Mucosa of stomach (tissue), 1 donor: ENCODE results near the gene CDK4.
A peak's percentile ranks its signal among the peaks of the same experiment; 100 is the strongest.

Source experiments
- H3K27me3 ChIP-seq: one replicate; pipeline ENCODE4 v1.7.0; 2013; ENCODE audit warnings: mild to moderate bottlenecking, low read length; ENCODE audit not compliant: control insufficient read depth, insufficient read depth
- H3K36me3 ChIP-seq: one replicate; pipeline ENCODE4 v1.7.0; 2013; ENCODE audit warnings: low read length; ENCODE audit not compliant: control insufficient read depth, insufficient read depth
- H3K4me1 ChIP-seq: one replicate; pipeline ENCODE4 v1.7.0; 2013; ENCODE audit warnings: mild to moderate bottlenecking, low read length; ENCODE audit not compliant: control insufficient read depth, insufficient read depth
- H3K4me3 ChIP-seq: one replicate; pipeline ENCODE4 v1.7.0; 2013; ENCODE audit warnings: low read length
- H3K9ac ChIP-seq: one replicate; pipeline ENCODE4 v1.7.0; 2013; ENCODE audit warnings: mild to moderate bottlenecking, low read length, moderate library complexity
- H3K9me3 ChIP-seq: one replicate; pipeline ENCODE4 v1.7.0; 2013; ENCODE audit warnings: mild to moderate bottlenecking, low read length, moderate library complexity; ENCODE audit not compliant: control insufficient read depth
- donor health status: Pancreatic carcinoma.

Gene CDK4

GRCh38 chr12:57770734-57771133, 18.6 kb upstream of the CDK4 start:
- no peak overlapping the region for H3K9ac ChIP-seq
- no peaks in the 10 kb centered on the region for H3K9me3 ChIP-seq
- peaks cover 18% of the 10 kb centered on the region for H3K27me3 ChIP-seq
- H3K4me3 ChIP-seq, result no peak overlapping the region
- peaks cover 22% of the 10 kb centered on the region for H3K4me1 ChIP-seq
- H3K36me3 ChIP-seq, result no peaks in the 10 kb centered on the region

GRCh38 chr12:57769594-57769993, 17.5 kb upstream of the CDK4 start:
- Histone ChIP-seq H3K4me1 (peaks cover 33% of the 10 kb centered on the region), H3K36me3 (no peaks in the 10 kb centered on the region), H3K9me3 (no peaks in the 10 kb centered on the region), H3K27me3 (peaks cover 30% of the 10 kb centered on the region), H3K9ac (no peak overlapping the region), H3K4me3 (no peak overlapping the region)

- Histone ChIP-seq H3K36me3 (no peaks in the 10 kb centered on the region), H3K9me3 (no peaks in the 10 kb centered on the region), H3K4me1 (peaks cover 29% of the 10 kb centered on the region), H3K27me3 (peaks cover 40% of the 10 kb centered on the region), H3K4me3 (no peak overlapping the region), H3K9ac (no peak overlapping the region)
These were observed 15.8 kb upstream of the CDK4 start for GRCh38 chr12:57767876-57768275.

- Histone ChIP-seq H3K36me3 (no peaks in the 10 kb centered on the region), H3K4me3 (no peak overlapping the region), H3K9ac (no peak overlapping the region), H3K27me3 (peaks cover 40% of the 10 kb centered on the region), H3K9me3 (no peaks in the 10 kb centered on the region), H3K4me1 (peaks cover 28% of the 10 kb centered on the region)
These were observed 15.2 kb upstream of the CDK4 start for GRCh38 chr12:57767305-57767698.

GRCh38 chr12:57766464-57767304, 14.6 kb upstream of the CDK4 start, which contains the start of gene CYP27B1:
TSS of gene CYP27B1 (minus strand) at chr12:57767078. CDS start at chr12:57767041, 37 bp downstream.
- H3K9ac ChIP-seq, result no peak within 1 kb of the TSS
- no peaks in the 10 kb centered on the region for H3K9me3 ChIP-seq

GRCh38 chr12:57765698-57766463, 13.8 kb upstream of the CDK4 start:
- peaks cover 40% of the 10 kb centered on the region for H3K27me3 ChIP-seq
- H3K9me3 ChIP-seq, result no peaks in the 10 kb centered on the region
- no peak overlapping the region for H3K9ac ChIP-seq

More at GRCh38 chr12:57766464-57767304, 14.6 kb upstream of the CDK4 start, which contains the start of gene CYP27B1:
- Histone ChIP-seq H3K36me3 (no peaks in the 10 kb centered on the region), H3K4me1 (peaks cover 28% of the 10 kb centered on the region), H3K4me3 (no peak within 1 kb of the TSS), H3K27me3 (peaks cover 40% of the 10 kb centered on the region)

GRCh38 chr12:57765003-57765697, 13.0 kb upstream of the CDK4 start:
- no peaks in the 10 kb centered on the region for H3K36me3 ChIP-seq
- H3K4me3 ChIP-seq, result peak overlapping the region; percentile 64
- H3K9me3 ChIP-seq, result no peaks in the 10 kb centered on the region
- peak overlapping the region; percentile 62 for H3K9ac ChIP-seq
- peaks cover 28% of the 10 kb centered on the region for H3K4me1 ChIP-seq
- H3K27me3 ChIP-seq, result peaks cover 40% of the 10 kb centered on the region

More at GRCh38 chr12:57765698-57766463, 13.8 kb upstream of the CDK4 start:
- Histone ChIP-seq H3K36me3 (no peaks in the 10 kb centered on the region), H3K4me1 (peaks cover 28% of the 10 kb centered on the region), H3K4me3 (no peak overlapping the region)

GRCh38 chr12:57764662-57765002, 12.5 kb upstream of the CDK4 start:
- Histone ChIP-seq H3K9ac (peak overlapping the region; percentile 62), H3K9me3 (no peaks in the 10 kb centered on the region), H3K4me3 (peak overlapping the region; percentile 64), H3K4me1 (peaks cover 28% of the 10 kb centered on the region), H3K27me3 (peaks cover 40% of the 10 kb centered on the region), H3K36me3 (no peaks in the 10 kb centered on the region)

GRCh38 chr12:57763881-57764661, 12.0 kb upstream of the CDK4 start:
- peak overlapping the region; percentile 64 for H3K4me3 ChIP-seq
- no peaks in the 10 kb centered on the region for H3K9me3 ChIP-seq

GRCh38 chr12:57762463-57762862, 10.4 kb upstream of the CDK4 start:
- Histone ChIP-seq H3K9ac (no peak overlapping the region), H3K9me3 (no peaks in the 10 kb centered on the region), H3K4me3 (no peak overlapping the region), H3K4me1 (peaks cover 28% of the 10 kb centered on the region), H3K36me3 (no peaks in the 10 kb centered on the region), H3K27me3 (peaks cover 39% of the 10 kb centered on the region)

More at GRCh38 chr12:57763881-57764661, 12.0 kb upstream of the CDK4 start:
- Histone ChIP-seq H3K9ac (no peak overlapping the region), H3K27me3 (peaks cover 40% of the 10 kb centered on the region), H3K36me3 (no peaks in the 10 kb centered on the region), H3K4me1 (peaks cover 28% of the 10 kb centered on the region)

GRCh38 chr12:57761391-57761998, 9.4 kb upstream of the CDK4 start:
- peaks cover 23% of the 10 kb centered on the region for H3K4me1 ChIP-seq

More at GRCh38 chr12:57761391-57761998, 9.4 kb upstream of the CDK4 start:
- Histone ChIP-seq H3K9ac (no peak overlapping the region), H3K4me3 (no peak overlapping the region), H3K27me3 (peaks cover 30% of the 10 kb centered on the region), H3K36me3 (no peaks in the 10 kb centered on the region), H3K9me3 (no peaks in the 10 kb centered on the region)
